SHP77 treated with DMSO at 0.1 percent for 48 hours (cell line): ENCODE data around the gene PRR23B.
"Not testable (repeated sequence)": the region's sequence is repeated elsewhere in the genome, so short reads cannot be mapped to it uniquely, and the experiment has no call there.

Source experiments
- DNase-seq: peaks from one replicate; lab custom pipeline; 2025; lab: John Stamatoyannopoulos, UW

The PRR23B gene

DNA sequence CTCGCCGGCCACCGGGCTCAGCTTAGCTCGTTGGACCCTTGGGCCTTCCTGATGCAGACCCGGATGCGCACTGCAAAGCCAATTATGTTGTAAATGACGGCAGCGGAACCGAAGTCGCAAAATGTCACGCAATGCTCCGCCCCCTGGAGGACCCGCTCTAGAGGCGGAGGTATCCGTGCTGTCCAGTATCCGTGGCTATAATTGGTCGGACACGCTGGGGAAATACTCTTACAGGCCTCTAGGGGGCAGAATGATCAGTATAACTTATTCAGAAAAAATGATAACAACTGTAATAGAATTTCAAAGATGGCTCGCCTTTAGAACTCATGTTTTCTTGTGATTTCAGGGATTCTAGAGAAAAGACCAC is at the start of gene PRR23B:
Gene PRR23B (minus strand): TSS at position 59 of the 367 bp plus-strand sequence. CDS start 265 bp downstream, outside the sequence.
- DNase-seq = no peak

DNA sequence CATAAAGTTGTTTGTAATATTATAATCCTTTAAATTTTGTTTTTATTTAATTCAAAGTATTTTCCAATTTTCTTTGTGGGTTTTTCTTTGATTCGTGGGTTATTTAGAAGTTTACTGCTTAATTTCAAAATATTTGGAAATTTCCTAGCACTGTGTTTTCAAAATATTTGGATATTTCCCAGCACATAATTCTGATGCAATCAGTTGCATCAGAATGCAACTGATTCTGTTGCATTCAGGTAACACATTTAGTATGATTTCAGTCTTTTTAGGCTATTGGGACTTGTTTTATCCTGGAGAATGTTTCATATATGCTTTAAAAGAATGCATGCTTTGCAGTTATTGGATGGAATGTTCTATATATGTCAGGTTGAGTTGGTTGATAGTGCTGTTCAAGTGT is 42.2 kb upstream of the PRR23B start:
- DNase-seq = no peak

DNA sequence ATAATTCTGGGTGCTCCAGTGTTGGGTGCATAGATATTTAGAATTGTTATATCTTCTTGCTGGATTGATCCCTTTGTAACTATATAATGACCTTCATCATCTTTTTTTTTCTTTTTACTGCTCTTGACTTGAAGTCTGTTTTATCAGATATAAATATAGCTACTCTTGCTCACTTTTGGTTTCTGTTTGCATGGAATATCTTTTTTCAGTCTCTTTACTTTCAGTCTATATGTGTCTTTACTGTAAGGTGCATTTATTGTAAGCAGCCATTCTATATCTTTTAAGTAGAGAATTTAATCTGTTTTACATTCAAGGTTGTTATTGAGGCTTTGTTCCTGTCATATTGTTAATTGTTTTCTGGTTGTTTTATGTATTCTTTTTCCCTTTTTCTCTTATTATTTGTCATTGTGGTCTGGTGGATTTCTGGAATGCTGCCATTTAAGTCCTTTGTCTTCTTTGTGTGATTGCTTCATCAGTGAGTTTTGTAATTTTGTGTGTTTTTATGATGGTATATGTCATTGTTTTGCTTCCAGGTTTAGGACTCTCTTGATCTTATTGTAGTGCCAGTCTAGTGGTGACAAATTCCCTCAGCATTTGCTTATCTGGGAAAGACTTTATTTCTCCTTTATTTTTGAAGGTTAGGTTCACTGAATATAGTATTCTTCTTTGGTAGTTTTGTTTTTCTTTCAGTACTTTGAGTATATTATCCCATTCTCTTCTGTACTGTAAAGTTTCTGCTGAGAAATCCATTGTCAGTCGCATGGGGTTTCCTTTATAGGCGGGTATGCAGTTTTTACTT is 32.3 kb upstream of the PRR23B start:
- DNase-seq = no peak

DNA sequence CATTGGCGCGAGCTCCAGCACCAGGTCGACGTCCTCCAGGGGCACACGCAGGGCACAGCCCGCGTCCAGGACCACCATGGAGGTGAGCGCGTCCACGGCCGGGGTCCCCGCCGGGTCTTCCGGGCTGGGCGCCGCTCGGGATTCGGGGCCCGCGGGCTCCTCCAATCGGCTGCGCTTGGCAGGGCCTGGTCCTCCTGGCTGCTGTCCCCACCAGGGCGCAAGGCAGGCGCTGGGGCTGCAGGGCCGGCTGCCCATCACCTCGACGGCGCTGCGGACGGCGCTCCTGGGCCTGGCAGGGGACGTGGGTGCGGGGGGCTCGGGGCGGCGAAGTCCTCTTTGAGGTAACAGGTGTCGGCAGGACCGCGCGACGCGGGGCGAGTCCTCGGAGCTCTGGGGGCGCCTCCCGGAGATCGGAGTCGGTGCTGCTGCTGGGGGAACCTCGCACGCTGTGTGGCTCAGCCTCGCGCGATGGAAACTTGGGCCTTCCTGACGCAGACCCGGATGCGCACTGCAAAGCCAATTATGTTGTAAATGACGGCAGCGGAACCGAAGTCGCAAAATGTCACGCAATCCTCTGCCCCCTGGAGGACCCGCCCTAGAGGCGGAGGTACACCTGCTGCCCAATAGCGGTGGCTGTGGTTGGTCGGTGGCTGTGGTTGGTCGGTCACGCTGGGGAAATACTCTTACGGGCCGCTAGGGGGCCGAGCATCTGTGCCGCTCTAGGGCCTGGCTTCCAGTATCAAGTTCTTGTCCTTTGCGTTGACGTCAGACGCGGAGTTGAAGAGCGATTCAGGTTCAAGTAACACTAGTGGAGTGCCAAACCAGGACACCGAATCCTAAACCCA is 23.9 kb upstream of the PRR23B start, which contains the start of gene PRR23C:
Gene PRR23C (minus strand): TSS at position 527 of the 845 bp plus-strand sequence. CDS start 272 bp downstream, at position 255.
- DNase-seq = no peak

DNA sequence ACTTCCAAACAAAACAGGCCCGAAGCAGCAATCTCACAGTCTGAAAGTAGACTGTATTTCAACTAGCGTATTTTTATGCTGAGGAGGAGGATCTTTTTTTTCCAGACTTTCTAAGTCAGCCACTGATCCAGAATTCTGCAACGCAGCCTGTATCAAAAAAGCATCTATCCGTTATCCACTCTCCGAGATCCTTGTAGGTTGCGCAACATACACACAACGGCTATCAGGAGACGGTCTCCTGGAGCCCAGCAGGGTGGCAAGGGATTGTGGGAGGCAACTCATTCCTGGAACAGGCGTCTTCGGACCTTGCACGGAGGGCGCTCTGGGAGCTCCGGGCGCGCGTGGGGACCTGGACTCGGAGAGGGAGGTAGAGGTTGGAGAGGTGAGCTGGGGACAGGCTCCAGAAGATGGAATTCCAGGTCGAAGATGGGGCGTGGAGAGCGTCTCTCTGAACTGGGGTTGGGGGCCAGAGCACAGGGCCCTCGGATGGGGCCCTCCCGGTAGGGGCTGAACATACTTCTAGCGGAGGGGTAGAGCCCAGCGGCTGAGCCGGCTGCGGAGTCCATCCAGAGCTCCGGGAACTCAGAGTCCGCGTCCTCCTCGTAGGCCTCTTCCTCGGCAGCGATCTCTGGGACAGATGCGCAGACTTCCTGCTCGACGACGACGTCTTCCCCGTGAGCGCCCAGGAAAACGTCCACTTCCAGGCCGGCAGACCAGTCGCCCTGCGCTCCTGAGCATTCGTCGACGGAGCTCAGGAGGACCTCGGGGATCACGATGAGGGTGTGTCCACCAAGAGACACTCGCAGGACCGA is 23.0 kb upstream of the PRR23B start:
- no peak for DNase-seq

DNA sequence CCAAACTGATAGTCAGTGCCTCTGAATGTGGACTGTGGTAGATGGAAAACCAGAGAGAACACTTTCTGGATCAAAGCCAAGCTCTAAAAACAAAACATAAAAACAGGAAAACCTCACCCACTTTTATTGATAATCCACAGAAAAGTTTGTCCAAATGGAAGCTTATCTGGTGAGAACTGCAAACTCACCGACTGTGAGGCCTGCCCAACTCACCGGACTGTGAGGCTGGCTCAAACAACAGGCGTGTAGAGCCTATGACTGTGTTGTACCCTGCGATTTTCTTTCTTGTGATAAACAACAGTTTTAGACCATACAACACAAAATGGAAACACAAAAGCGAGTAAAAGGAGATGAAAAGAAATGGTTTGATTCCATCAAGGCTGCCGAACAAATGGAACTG is 16.8 kb upstream of the PRR23B start:
- no peak for DNase-seq

DNA sequence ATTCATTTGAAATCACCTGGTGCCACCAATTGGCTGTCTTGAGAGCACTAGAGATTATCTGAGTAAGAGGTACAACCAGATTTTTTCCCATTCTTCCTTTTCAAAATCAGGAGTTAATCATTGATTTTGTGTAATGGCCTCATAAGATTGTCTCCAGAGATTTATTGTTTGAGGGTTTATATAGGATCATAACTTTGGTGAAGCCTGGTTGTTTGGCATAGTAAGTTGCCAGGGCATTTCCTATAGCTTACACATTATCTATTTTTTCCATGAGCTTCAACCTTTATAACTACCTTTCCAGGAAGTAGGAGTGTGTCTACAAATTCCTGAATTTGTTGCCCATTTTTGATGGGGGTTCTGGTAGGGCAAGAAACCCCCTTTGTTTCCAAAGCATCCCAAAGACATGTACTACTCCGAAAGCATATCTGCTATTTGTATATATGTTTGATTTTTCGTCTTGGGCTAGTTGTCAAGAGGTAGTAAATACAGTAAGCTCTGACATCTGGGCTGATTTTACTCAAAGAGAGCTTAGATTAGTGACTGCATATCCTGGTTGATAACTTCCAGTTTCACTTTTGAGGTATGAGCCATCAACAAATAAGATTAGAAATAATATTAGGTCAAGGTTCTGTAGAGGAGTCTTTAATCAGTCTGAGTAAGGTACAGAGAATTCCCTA is 11.7 kb upstream of the PRR23B start:
- no peak for DNase-seq

DNA sequence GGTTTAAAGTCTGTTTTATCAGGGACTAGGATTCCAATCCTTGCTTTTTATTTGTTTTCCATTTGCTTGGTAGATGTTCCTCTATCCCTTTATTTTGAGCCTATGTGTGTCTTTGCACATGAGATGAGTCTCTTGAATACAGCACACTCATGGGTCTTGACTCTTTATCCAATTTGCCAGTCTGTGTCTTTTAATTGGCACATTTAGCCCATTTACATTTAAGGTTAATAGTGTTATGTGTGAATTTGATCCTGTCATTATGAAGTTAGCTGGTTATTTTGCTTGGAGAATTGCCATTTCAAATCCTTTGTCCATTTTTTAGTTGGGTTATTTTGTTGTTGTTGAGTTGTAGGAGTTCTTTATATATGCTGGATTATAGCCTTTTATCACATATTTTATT is 9.8 kb upstream of the PRR23B start:
- DNase-seq = not testable (repeated sequence)

DNA sequence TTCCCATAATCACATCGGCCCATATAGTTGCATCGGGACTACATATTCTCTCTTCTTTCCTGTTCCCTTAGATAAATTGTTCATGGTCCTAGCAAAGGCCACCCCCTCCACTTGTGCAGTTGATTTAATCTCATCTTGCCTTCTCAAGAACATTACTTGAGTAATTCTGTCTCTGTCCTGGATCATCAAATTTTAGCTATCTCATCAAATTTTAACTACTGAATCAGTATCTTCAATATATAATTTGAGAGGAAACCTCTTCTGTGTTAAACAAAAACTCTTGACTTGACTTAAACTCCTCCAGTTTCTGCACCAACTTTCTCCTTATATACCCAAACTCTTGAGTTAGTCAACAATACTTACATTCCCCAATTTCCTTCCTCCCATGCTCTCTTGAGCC is 4.2 kb upstream of the PRR23B start:
- no peak for DNase-seq

DNA sequence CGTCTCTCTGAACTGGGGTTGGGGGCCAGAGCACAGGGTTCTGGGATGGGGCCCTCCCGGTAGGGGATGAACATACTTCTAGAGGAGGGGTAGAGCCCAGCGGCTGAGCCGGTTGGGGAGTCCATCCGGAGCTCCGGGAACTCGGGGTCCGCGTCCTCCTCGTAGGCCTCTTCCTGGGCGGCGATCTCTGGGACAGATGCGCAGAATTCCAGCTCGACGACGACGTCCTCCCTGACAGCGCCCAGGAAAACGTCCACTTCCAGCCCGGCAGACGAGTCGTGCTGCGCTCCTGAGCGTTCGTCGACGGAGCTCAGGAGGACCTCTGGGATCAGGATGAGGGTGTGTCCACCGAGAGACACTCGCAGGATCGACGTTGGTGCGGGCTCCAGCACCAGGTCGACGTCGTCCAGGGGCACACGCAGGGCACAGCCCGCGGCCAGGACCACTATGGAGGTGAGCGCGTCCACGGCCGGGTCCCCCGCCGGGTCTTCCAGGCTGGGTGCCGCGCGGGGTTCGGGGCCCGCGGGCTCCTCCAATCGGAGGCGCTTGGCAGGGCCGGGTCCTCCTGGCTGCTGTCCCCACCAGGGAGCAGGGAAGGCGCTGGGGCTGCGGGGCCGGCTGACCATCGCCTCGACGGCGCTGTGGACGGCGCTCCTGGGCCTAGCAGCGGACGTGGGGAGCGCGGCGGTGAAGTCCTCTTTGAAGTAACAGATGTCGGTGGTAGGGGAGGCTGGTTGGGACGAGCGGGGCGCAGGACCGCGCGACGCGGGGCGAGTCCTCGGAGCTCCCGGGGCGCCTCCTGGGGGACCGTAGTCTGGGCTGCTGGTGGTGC is 474 bp downstream of the PRR23B start:
- DNase-seq = no peak

DNA sequence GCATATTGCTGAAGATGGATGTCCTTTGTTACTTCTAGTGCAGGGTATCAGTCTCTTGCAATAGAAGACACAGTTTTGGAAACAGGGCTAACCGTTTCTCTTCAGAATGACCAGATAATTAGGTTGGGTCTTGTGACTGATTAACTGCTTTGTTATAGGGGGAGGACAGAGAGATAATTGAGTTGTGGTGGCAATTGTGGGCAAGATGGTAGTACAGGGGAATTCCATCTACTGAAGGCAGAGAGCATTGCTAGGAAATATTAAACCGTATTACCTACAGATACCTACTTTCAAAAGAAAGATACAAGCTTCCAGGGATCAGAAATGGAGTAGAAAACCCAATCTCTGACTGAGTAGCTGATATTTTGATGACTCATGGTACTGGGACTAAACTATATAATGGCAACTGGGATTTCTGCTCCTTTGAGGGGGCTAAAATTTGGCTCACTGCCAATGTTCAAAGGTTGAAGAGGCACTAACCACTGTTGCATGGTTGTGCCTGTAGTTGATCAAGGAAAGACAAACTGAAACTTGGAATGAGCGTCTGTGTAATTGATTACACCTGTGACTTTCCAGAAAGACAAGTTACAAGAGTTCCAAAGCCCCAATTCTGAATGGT is 4.2 kb downstream of the PRR23B start:
- no peak for DNase-seq

DNA sequence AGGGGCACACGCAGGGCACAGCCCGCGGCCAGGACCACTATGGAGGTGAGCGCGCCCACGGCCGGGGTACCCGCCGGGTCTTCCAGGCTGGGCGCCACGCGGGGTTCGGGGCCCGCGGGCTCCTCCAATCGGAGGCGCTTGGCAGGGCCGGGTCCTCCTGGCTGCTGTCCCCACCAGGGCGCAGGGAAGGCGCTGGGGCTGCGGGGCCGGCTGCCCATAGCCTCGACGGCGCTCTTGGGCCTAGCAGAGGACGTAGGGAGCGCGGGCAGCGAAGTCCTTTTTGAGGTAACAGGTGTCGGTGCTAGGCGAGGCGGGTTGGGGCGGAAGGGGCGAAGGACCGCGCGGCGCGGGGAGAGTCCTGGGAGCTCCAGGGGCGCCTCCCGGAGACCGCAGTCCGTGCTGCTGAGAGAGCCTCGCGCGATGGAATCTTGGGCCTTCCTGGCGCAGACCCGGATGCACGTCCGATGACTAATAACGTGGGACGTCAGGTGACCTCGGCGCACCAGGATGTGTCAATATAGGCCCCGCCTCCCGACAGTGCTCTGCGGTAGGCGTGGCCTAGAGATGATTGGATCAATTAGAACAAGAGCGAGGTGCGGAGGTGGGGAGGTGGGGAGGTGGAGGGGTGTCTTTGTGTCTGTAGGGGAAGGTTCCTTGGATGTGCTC is 14.5 kb downstream of the PRR23B start, which contains the start of gene PRR23A:
Gene PRR23A (minus strand): TSS at position 218 of the 666 bp plus-strand sequence. CDS start 0 bp downstream, at position 218.
- no peak for DNase-seq

DNA sequence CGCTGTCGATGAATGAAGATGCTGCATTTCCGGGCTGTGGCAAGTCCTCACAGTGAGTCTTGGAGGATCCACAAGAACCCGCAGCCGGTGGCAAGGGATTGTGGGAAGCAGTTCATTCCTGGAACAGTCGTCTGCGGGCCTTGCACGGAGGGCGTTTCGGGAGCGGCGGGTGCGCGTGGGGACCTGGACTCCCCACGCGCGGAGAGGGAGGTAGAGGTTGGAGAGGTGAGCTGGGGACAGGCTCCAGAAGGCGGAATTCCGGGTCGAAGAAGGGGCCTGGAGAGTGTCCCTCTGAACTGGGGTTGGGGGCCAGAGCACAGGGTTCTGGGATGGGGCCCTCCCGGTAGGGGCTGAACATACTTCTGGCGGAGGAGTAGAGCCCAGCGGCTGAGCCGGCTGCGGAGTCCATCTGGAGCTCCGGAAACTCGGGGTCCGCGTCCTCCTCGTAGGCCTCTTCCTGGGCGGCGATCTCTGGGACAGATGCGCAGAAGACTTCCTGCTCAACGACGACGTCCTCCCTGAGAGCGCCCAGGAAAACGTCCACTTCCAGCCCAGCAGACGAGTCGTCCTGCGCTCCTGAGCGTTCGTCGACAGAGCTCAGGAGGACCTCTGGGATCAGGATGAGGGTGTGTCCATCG is 15.3 kb downstream of the PRR23B start:
- DNase-seq = no peak

DNA sequence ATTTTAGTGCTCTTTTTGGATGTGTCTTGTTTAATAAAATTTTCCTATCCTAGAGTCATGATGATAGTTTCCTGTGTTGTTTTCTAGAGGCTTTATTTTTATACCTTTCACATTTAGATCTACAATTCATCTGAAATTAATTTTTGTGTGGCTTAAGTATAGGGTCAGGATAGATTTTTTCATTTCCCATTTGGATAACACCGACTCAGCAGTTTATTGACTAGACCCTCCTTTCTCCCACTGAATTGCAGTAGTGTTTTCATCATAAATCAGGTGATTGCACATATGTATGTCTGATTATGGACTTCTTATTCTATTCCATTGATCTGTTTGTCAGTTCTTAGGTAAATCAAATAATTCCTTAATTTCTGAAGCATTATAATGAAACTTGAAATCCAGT is 25.0 kb downstream of the PRR23B start:
- DNase-seq = no peak

DNA sequence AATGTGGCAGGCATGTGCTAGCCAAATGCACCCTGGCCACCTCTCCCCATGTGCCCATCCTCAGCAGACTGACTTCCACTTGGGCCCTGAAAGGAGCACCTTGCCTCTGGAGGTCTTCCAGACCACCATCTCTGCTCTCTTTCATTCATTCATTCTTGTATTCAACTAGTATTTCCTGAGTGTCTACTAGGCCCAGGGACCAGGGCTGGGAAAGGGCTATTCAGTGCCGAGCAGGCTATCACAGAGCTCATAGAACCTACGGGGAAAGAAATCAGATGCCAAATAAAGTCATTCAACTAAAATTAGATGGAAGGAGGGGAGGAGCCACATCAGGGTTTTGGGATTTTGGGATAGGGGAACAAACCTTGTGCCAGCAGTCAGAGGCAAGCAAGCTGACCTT is 33.5 kb downstream of the PRR23B start:
- DNase-seq = no peak

DNA sequence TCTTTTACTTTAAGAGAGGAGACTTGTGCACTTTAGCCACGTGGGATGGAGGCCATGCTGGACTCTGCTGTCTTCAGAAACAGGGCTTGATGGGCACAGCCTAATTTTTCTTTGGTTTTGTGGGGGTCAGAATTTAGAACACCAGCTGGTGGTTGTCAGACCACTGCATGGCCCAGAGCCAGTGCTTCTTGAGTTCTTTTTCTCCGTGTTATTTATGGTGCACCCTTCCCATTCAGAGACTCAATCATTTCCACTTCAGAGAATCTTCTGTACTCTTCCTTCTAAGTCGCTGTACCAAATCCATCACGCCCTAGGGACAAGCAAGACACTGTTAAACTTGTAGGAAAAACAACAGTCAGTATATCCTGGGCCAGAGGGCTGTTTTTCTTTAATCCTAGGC is 34.8 kb downstream of the PRR23B start:
- DNase-seq = no peak

DNA sequence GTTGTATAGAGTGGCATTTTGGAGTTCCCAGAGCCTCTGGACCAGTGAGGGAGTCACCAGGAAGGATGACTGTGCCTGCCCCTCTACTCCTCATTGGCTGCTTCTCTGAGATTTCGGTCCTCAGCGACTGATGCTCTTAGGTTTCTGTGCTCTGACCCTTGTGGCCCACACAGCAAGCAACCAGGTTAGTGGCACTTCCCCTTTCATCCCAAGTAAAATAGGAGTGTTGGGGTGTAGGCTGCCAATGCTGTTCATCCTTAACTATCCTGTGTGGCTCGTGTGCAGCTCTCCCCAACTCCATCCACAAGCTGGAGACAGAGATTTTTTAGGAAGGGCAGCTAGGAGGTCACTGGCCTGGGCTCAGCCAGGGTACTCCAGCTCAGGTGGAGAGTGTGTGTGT is 35.9 kb downstream of the PRR23B start:
- DNase-seq = no peak

DNA sequence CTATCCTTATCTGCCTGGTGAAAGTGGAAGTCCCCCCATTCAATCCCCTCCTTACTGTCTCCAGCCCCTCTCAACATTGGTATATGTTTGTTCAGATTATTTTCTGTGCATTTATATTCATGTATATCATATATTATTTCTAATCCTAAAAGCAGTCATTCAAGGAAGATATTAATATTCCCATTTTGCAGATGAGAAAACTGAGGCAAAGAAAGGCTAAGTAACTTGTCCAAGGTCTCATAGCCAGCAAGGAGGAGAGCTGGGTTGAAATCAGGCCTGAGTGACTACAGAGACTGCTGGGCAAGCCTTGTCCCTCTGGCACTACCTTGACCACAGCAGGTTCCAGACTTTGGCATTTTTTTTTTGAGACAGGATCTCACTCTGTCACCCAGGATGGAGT is 44.7 kb downstream of the PRR23B start:
- DNase-seq = no peak

DNA sequence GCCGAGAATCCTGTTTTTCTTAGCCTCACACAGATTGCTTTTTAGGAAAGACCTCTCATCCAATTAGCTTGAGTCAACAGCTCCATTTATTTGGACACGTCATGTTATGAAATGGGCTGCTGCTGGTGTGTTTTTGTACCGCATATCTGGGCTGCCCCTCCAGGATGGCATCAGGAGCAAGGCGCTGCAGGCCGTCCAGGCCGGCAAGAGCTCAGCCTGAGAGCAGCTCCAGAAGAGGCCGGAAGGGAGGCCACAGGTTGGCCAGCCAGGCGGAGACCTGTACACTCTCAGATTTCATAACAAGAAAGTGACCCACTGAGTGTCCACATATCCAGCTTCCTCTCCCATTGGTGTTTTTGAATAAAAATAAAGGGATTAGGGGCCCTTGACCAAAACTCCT is 45.4 kb downstream of the PRR23B start:
- DNase-seq = no peak
